Uterus (tissue), 2 donors: ENCODE data around the gene RAD23B.

ENCODE experiments used
- POLR2A ChIP-seq, 2 donors: fragments of 450-650 bp; IDR thresholded peaks; one replicate each; pipeline ENCODE4 v1.6.1; 2016; ENCODE audit warnings: antibody characterized with exemption in 2 of 2, mild to moderate bottlenecking in 1 of 2, moderate library complexity in 1 of 2
- TF ChIP-seq, protein P1 (sequence below), 4 experiments: fragments of 200-600 bp in 2 of 4; fragments of 450-650 bp in 2 of 4; sonication (generic) in 2 of 4; IDR thresholded peaks; one replicate each; pipeline ENCODE4 v1.5.1; 2016 to 2019; ENCODE audit warnings: antibody characterized with exemption in 4 of 4, mild to moderate bottlenecking in 2 of 4, moderate library complexity in 1 of 4

DNA sequence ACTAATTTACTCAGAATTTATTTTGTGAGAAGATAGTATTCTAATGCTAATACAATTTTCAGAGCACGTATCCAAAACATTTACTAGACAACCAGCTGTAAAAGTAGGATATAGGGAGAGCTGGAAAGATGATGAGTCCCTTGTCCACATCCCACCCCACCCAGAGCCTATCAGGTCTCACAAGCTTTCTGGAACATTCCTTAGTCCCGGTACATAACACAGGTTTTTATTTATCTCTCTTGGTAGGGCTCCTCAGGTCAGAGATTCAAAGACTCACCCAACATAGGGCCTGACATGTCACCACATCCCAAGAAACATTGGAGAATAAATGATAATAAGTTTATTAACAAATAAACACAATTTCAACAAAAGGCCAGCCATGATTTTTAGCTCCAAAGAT is 13.8 kb upstream of the RAD23B start:
- TF ChIP-seq, protein P1, sequence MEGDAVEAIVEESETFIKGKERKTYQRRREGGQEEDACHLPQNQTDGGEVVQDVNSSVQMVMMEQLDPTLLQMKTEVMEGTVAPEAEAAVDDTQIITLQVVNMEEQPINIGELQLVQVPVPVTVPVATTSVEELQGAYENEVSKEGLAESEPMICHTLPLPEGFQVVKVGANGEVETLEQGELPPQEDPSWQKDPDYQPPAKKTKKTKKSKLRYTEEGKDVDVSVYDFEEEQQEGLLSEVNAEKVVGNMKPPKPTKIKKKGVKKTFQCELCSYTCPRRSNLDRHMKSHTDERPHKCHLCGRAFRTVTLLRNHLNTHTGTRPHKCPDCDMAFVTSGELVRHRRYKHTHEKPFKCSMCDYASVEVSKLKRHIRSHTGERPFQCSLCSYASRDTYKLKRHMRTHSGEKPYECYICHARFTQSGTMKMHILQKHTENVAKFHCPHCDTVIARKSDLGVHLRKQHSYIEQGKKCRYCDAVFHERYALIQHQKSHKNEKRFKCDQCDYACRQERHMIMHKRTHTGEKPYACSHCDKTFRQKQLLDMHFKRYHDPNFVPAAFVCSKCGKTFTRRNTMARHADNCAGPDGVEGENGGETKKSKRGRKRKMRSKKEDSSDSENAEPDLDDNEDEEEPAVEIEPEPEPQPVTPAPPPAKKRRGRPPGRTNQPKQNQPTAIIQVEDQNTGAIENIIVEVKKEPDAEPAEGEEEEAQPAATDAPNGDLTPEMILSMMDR (IDR thresholded peaks at IDR 0.05) = no peak
- no peak for TF ChIP-seq POLR2A (IDR thresholded peaks at IDR 0.05)
